GF-D8 (cell line): ENCODE data around the gene LHX5.
A peak's percentile ranks its signal among the peaks of the same experiment; 100 is the strongest.

Experiments used
- DNase-seq: peaks from one replicate; lab custom pipeline; 2025; lab: John Stamatoyannopoulos, UW

The LHX5 gene

GRCh38 chr12:113439301-113439597 lies 32.4 kb downstream of the LHX5 start:
- DNase-seq, result no peak

- no peak for DNase-seq
Measured at GRCh38 chr12:113438523-113439300, 33.0 kb downstream of the LHX5 start.

- DNase-seq, result no peak
Measured at GRCh38 chr12:113437729-113438100, 34.0 kb downstream of the LHX5 start.

GRCh38 chr12:113436993-113437728 lies 34.5 kb downstream of the LHX5 start:
- no peak for DNase-seq

- DNase-seq, result no peak
Measured at GRCh38 chr12:113436586-113436985, 35.1 kb downstream of the LHX5 start.

- DNase-seq, result no peak
Measured at GRCh38 chr12:113435367-113435766, 36.3 kb downstream of the LHX5 start.

- no peak for DNase-seq
Measured at GRCh38 chr12:113432986-113433385, 38.7 kb downstream of the LHX5 start.

GRCh38 chr12:113428482-113428881 lies 43.2 kb downstream of the LHX5 start:
- no peak for DNase-seq

GRCh38 chr12:113427882-113428281 lies 43.8 kb downstream of the LHX5 start:
- no peak for DNase-seq

GRCh38 chr12:113425960-113426453 lies 45.7 kb downstream of the LHX5 start:
- no peak for DNase-seq

- peak; percentile 18 for DNase-seq
Measured at GRCh38 chr12:113424915-113425823, 46.5 kb downstream of the LHX5 start.

GRCh38 chr12:113424456-113424855 lies 47.2 kb downstream of the LHX5 start:
- DNase-seq, result no peak

GRCh38 chr12:113422886-113423669 lies 48.6 kb downstream of the LHX5 start:
- DNase-seq, result no peak

GRCh38 chr12:113422030-113422885 lies 49.4 kb downstream of the LHX5 start, which contains the start of gene SDSL:
TSS of gene SDSL (plus strand) at chr12:113422380. CDS start at chr12:113427983, 5,603 bp downstream.
- peak; percentile 78 for DNase-seq

GRCh38 chr12:113420996-113421595 lies 50.6 kb downstream of the LHX5 start:
- no peak for DNase-seq

GRCh38 chr12:113418213-113418879 lies 53.3 kb downstream of the LHX5 start:
- DNase-seq, result no peak

GRCh38 chr12:113416091-113416754 lies 55.4 kb downstream of the LHX5 start:
- peak; percentile 19 for DNase-seq

GRCh38 chr12:113414519-113415038 lies 57.1 kb downstream of the LHX5 start:
- no peak for DNase-seq

GRCh38 chr12:113413488-113413939 lies 58.2 kb downstream of the LHX5 start:
- DNase-seq, result no peak
